DMS 273 (cell line): ENCODE results near the gene C2orf66.
A peak's percentile ranks its signal among the peaks of the same experiment; 100 is the strongest.

Experiments
- DNase-seq: peaks from one replicate; lab custom pipeline; 2025; ENCODE audit not compliant: unreplicated experiment; lab: John Stamatoyannopoulos, UW

C2orf66 gene

GRCh38 chr2:196767101-196767500, 42.1 kb downstream of the C2orf66 start:
- no peak for DNase-seq

GRCh38 chr2:196759378-196759706, 49.8 kb downstream of the C2orf66 start:
- no peak for DNase-seq

- peak; percentile 30 for DNase-seq
Observed at GRCh38 chr2:196758474-196759377, 50.4 kb downstream of the C2orf66 start.
